ENCODE measurements around the gene DOCK7.

DOCK7 gene

DNA sequence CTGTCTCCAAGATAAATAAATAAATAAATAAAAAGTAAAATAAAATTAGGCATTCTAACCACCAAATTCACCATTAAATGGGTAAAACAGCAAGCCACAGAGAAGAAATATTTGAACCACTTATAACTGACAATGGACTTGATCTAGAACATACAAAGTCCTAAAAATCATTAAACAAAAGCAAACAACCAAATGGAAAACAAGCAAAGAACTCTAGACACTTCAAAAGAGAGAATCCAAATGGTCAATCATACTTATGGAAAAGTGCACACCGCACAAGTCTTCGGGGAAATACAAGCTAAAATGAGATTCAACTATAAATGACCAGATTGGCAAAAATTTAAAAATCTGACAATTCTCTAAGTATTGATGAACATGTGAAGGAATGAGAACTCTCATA is 164.3 kb downstream of the DOCK7 start:
- in situ Hi-C loops (cut with MboI; ENCODE audit: low sequenced_read_pairs): loop anchor here (25.0 kb wide), 1 partner anchor 213 kb away; no protein-coding TSS in a partner anchor
- H3K27me3 ChIP-seq (ENCODE audit: low read depth): no peaks in the 10 kb centered on the region

DNA sequence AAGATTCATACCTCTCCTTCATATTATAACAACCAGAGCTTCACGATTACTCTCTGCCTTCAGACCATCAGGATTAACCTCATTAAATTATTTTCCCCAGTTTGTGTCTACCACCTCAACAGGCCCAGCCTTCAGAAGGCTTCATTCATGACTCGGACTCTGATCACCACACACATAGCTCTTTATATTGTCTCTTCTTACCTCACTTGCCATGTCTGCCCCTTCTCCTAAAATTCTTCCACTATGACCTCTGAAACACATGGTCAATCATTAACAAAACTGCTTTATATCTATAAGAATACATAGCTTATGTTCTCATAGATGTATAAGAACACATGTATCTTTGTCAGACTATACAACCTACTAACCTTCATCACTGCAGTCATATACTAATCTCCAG is 171.6 kb downstream of the DOCK7 start:
- Histone ChIP-seq H3K36me3 (replicated peaks) (no peaks in the 10 kb centered on the region), H3K9me3 (no peaks in the 10 kb centered on the region), H3K4me1 (no peaks in the 10 kb centered on the region), H3K4me3 (no peak overlapping the region), H3K27me3 (ENCODE audit: low read depth) (no peaks in the 10 kb centered on the region)
- no peak for DNase-seq (ENCODE audit: low spot score in 2 of 2)
- in situ Hi-C loops (cut with MboI; ENCODE audit: low sequenced_read_pairs): loop anchor here (25.0 kb wide), 1 partner anchor 221 kb away; no protein-coding TSS in a partner anchor

More for the DNA sequence above, 164.3 kb downstream of the DOCK7 start:
- H3K9me3 ChIP-seq: no peaks in the 10 kb centered on the region
- H3K36me3 ChIP-seq (replicated peaks): no peaks in the 10 kb centered on the region
- 0 out of 2 replicates have a peak, but pooled peaks cover 5% of the 10 kb centered on the region for H3K4me1 ChIP-seq
- no peak overlapping the region for H3K4me3 ChIP-seq
- DNase-seq (ENCODE audit: low spot score in 2 of 2): no peak

DNA sequence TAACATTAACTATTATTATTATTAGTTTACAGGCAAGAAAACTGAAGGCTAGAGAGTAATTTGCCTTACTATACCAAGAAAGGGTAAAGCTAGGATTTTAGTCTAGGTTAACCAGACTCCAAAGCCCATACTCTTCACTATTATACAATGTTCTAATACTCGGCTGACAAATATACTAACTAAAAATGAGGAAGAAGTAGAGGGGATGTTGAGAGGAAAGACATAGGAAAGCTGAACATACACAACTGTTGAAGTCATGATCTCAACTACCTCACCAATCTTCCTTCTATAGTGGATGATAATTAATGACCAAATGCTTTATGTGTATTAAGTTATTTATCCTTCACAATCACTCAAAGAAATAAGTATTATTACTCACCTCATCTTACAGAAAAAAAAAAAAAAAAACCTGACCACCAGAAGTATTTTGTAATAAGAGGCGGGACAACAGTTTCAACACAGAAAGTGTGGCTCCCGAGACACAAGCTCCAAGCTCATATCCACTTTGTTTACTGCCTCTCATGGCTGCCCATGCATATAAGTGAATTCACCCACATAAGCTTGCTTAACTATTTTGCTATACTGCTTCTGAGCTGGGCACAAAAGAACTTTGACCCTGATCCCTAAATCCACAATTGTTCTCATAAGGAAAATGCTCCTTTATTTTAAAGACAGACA is 173.3 kb downstream of the DOCK7 start:
- Histone ChIP-seq H3K9me3 (no peaks in the 10 kb centered on the region), H3K4me1 (no peaks in the 10 kb centered on the region), H3K36me3 (replicated peaks) (no peaks in the 10 kb centered on the region), H3K27me3 (ENCODE audit: low read depth) (no peaks in the 10 kb centered on the region), H3K4me3 (no peak overlapping the region)
- in situ Hi-C loops (cut with MboI; ENCODE audit: low sequenced_read_pairs): loop anchor here (25.0 kb wide), 1 partner anchor 222 kb away; no protein-coding TSS in a partner anchor
- no peak for DNase-seq (ENCODE audit: low spot score in 2 of 2)

DNA sequence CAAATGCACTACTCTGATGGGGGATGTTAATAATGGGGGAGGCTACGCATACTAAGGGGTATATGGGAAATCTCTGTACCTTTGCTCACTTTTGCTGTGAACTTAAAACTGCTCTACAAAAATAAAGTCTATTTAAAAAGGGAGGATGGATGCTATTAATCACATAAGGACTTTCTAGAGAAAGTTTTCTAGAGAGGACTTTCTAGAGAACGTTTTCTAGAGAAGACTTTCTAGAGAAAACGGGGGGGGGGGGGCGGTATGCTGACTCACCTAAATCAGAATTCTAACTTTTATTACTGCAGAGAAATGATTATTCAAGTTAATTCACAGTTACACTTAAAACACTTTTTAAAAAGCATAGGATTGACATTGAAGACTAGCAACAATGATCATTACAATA is 175.2 kb downstream of the DOCK7 start:
- Histone ChIP-seq H3K27me3 (ENCODE audit: low read depth) (no peaks in the 10 kb centered on the region), H3K4me3 (no peak overlapping the region), H3K4me1 (no peaks in the 10 kb centered on the region), H3K9me3 (no peaks in the 10 kb centered on the region), H3K36me3 (replicated peaks) (no peaks in the 10 kb centered on the region)
- DNase-seq (ENCODE audit: low spot score in 2 of 2): no peak
- in situ Hi-C loops (cut with MboI; ENCODE audit: low sequenced_read_pairs): loop anchor here (25.0 kb wide), 1 partner anchor 224 kb away; no protein-coding TSS in a partner anchor

DNA sequence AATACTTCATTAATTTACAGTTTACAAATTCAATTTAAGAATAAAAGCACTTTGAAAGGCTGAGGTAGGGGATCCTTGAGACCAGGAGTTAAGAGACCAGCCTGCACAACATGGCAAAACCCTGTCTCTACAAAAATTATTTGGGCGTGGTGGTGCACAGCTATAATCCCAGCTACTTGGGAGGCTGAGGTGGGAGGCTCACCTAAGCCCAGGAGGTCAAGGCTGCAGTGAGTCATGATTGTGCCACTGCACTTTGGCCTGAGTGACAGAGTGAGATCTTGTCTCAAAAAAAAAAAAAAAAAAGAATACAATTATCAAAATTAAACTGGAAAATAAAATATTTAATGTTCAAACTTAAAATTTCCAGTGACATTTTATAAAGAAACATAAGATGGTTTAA is 179.2 kb downstream of the DOCK7 start:
- in situ Hi-C loops (cut with MboI; ENCODE audit: low sequenced_read_pairs): loop anchor here (25.0 kb wide), 1 partner anchor 228 kb away; no protein-coding TSS in a partner anchor
- DNase-seq (ENCODE audit: low spot score in 2 of 2): no peak
- H3K4me1 ChIP-seq: no peaks in the 10 kb centered on the region
- H3K4me3 ChIP-seq: no peak overlapping the region
- H3K9me3 ChIP-seq: no peaks in the 10 kb centered on the region
- no peaks in the 10 kb centered on the region for H3K27me3 ChIP-seq (ENCODE audit: low read depth)
- H3K36me3 ChIP-seq (replicated peaks): no peaks in the 10 kb centered on the region

DNA sequence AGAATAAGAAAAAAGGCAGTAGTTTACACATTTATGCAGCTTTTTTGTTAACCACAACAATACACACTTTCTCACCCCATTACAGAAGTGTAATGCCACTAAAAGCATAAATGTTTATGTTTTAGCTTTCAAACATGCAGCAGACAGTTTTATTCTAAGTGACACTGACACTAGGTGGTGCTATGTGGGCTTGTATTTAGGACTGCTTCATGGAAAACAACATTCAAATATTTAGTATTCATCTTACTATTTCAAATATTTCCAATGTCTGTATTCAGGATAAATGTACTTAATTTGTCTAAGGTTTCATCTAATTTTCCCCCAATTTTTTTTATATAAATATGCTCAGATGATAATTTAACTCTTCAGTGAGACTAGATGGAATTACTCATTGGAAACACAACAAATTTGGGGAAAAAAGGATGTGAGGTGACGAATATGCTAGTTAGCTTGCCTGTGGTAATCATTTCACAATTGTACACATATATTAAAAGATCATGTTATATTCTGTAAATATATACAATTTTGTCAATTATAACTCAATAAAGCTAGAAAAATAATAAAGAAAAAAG is 179.9 kb downstream of the DOCK7 start:
- Histone ChIP-seq H3K4me3 (no peak overlapping the region), H3K9me3 (no peaks in the 10 kb centered on the region), H3K4me1 (no peaks in the 10 kb centered on the region), H3K36me3 (replicated peaks) (no peaks in the 10 kb centered on the region), H3K27me3 (ENCODE audit: low read depth) (no peaks in the 10 kb centered on the region)
- in situ Hi-C loops (cut with MboI; ENCODE audit: low sequenced_read_pairs): loop anchor here (25.0 kb wide), 1 partner anchor 229 kb away; no protein-coding TSS in a partner anchor
- DNase-seq (ENCODE audit: low spot score in 2 of 2): peak; percentile 24 to 53

DNA sequence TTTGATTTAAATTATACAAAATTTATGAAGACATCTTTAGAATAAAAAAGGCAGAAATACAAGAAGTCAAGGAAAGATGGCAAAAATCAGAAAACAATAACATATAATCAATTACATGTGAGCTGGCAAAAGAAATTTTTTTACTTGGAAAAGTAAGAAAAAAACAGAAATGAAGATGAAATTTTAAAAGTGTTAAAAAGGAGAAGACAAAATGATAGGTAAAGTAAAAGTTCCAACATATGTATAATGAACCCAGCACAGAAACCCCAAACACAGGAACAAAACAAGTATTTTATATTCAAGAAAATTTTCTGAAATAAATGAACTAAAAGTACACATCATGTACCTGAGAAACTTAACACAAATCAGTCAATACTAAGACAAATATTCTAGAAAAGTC is 188.0 kb downstream of the DOCK7 start:
- DNase-seq (ENCODE audit: low spot score in 2 of 2): no peak
- no peaks in the 10 kb centered on the region for H3K27me3 ChIP-seq (ENCODE audit: low read depth)
- no peak overlapping the region for H3K4me3 ChIP-seq
- in situ Hi-C loops (cut with MboI; ENCODE audit: low sequenced_read_pairs): loop anchor here (25.0 kb wide), 1 partner anchor 237 kb away; no protein-coding TSS in a partner anchor
- no peaks in the 10 kb centered on the region for H3K9me3 ChIP-seq
- peaks cover 4% of the 10 kb centered on the region; the same call in 1 of the 2 replicates for H3K36me3 ChIP-seq (replicated peaks)
- no peaks in the 10 kb centered on the region for H3K4me1 ChIP-seq

DNA sequence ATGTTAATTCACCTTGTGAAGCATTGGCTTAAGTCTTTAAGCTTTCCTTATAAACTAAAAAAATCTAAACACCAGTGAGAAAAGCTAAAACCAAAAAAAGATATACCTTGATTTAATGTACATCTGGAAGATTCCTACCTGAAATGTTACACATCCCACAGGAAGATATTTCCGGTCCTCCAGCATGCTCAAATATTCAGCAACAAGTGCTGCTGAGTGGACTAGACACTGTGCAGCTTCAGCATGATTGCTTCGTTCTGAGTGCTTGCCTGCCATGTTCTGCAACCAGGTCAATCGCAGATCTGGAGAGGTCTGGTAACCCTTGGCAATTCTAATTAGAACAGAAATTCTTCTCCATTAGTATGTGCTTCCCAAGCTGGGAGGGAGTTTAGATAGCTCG is 194.0 kb downstream of the DOCK7 start:
- Histone ChIP-seq H3K9me3 (no peaks in the 10 kb centered on the region), H3K27me3 (ENCODE audit: low read depth) (no peaks in the 10 kb centered on the region), H3K4me1 (no peaks in the 10 kb centered on the region), H3K36me3 (replicated peaks) (peaks cover 4% of the 10 kb centered on the region; the same call in 1 of the 2 replicates), H3K4me3 (no peak overlapping the region)
- no peak for DNase-seq (ENCODE audit: low spot score in 2 of 2)
- in situ Hi-C loops (cut with MboI; ENCODE audit: low sequenced_read_pairs): no loop called here

DNA sequence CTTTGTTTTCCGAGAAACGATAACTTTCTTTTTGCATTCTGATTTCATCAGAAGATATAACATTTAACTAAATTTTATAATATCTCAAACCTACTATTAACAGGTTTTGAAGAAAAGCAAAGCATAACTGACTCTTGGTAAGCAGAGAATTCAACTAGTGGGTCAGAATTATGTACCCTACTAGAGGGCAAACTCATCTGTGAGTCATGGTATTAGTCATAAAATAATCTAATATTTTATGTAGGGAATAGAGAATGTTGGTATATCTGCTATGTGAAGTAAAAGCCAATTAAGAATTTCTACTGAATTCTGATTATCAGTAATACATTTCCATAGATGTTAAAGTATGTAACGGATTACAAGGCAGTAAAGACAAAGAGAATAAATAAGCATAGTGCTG is 194.5 kb downstream of the DOCK7 start:
- H3K4me3 ChIP-seq: no peak overlapping the region
- peaks cover 4% of the 10 kb centered on the region; the same call in 1 of the 2 replicates for H3K36me3 ChIP-seq (replicated peaks)
- no peaks in the 10 kb centered on the region for H3K27me3 ChIP-seq (ENCODE audit: low read depth)
- H3K4me1 ChIP-seq: no peaks in the 10 kb centered on the region
- no peaks in the 10 kb centered on the region for H3K9me3 ChIP-seq
- DNase-seq (ENCODE audit: low spot score in 2 of 2): no peak
- in situ Hi-C loops (cut with MboI; ENCODE audit: low sequenced_read_pairs): no loop called here

DNA sequence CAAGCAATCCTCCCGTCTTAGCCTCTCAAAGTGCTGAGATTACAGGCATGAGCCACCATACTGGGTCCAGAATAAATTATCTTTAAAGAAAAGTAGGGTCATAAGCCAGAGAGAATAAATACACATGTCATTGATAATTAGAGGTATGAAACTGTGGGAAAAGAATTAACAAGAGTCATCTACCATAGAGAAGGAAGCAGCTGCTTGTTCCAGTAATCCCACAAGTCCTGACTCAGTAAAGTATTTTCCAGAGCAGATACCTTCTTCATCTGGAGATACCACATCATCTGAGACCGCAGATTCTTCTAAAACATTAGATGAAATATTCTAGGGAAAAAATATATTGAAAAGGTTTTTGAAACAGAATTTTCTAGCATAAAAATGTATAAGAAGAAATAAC is 195.7 kb downstream of the DOCK7 start:
- in situ Hi-C loops (cut with MboI; ENCODE audit: low sequenced_read_pairs): no loop called here
- Histone ChIP-seq H3K9me3 (no peaks in the 10 kb centered on the region), H3K36me3 (replicated peaks) (peaks cover 4% of the 10 kb centered on the region; the same call in 1 of the 2 replicates)

DNA sequence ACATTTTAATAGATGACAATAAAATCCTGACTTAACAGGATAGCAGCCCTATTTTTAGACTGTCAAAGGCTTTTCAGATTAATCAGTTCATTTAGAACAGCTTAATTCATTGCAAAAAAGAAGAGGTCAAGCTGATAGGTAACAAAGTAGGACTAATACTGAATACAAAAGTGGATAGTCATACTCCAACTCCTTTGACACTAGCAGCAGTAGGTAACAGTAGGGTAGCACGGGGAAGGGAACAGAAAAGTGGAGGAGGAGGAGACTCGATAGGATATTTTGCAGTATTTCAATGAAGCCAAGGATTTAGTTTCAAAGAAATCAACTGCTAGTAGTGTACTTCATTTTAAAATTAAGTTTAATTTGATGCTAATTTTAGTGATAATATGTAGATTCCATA is 200.2 kb downstream of the DOCK7 start:
- H3K9me3 ChIP-seq: no peaks in the 10 kb centered on the region
- in situ Hi-C loops (cut with MboI; ENCODE audit: low sequenced_read_pairs): no loop called here
- no peak overlapping the region for H3K4me3 ChIP-seq
- H3K27me3 ChIP-seq (ENCODE audit: low read depth): no peaks in the 10 kb centered on the region
- DNase-seq (ENCODE audit: low spot score in 2 of 2): no peak
- H3K36me3 ChIP-seq (replicated peaks): no peaks in the 10 kb centered on the region
- no peaks in the 10 kb centered on the region for H3K4me1 ChIP-seq

More for the DNA sequence above, 195.7 kb downstream of the DOCK7 start:
- DNase-seq (ENCODE audit: low spot score in 2 of 2): no peak
- H3K4me1 ChIP-seq: no peaks in the 10 kb centered on the region
- H3K27me3 ChIP-seq (ENCODE audit: low read depth): no peaks in the 10 kb centered on the region
- no peak overlapping the region for H3K4me3 ChIP-seq

DNA sequence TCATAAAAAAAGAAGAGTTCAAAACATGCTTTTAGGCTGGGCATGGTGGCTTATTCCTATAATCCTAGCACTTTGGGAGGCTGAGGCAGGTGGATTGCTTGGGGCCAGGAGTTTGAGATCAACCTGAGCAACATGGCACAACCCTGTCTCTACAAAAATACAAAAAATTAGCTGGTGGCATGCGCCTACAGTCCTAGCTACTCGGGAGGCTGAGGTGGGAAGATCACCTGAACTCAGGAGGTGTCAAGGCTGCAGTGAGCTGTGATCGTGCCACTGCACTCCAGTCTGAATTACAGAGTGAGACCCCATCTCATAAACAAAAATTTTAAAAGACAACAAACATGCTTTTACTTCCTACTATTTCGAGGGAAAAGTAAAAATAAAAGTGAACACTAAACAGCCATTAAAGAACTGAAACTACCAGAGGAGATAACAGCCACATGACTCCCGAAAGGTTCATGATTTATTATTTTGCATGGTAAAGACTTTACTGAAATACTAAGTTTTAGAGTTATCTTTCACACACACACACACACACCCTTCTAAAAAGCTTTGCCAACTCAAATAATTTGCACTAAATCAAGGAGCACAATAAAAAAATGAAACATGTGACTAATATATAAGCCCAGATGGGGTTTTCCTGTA is 203.2 kb downstream of the DOCK7 start:
- H3K36me3 ChIP-seq (replicated peaks): no peaks in the 10 kb centered on the region
- no peak for DNase-seq (ENCODE audit: low spot score in 2 of 2)
- in situ Hi-C loops (cut with MboI; ENCODE audit: low sequenced_read_pairs): no loop called here
- H3K4me3 ChIP-seq: no peak overlapping the region
- H3K9me3 ChIP-seq: no peaks in the 10 kb centered on the region
- H3K27me3 ChIP-seq (ENCODE audit: low read depth): no peaks in the 10 kb centered on the region
- H3K4me1 ChIP-seq: no peaks in the 10 kb centered on the region

DNA sequence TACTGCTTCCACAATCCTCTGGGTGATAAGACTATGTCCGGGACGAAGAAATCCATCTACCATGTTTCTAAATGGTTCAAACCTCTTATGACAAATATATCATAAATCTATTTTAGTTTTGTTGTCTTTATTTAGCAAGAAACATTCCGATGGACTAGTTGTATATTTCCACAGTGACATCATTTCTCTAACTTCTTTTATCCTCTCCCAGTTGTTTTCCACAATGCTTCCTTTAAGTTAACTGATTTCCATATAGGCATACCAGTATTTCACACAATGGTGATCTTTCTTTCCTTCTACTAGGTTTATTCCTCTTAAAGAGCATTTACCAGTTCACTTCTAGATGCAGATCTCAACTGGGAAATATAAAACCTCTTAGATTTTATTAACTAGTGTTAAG is 206.5 kb downstream of the DOCK7 start:
- Histone ChIP-seq H3K9me3 (no peaks in the 10 kb centered on the region), H3K4me3 (no peak overlapping the region), H3K36me3 (replicated peaks) (no peaks in the 10 kb centered on the region), H3K4me1 (no peaks in the 10 kb centered on the region), H3K27me3 (ENCODE audit: low read depth) (no peaks in the 10 kb centered on the region)
- DNase-seq (ENCODE audit: low spot score in 2 of 2): no peak
- in situ Hi-C loops (cut with MboI; ENCODE audit: low sequenced_read_pairs): no loop called here

Data from HAP-1 (cell line).